ENCODE measurements around the gene BTBD1. TPM values are rescaled to one million over a fixed set of nuclear protein-coding genes. Genes with fewer than 3 reads are reported as not detected.

BTBD1 gene
- total and polyA plus RNA-seq, 9 donors, result 89.8 to 129 (median 109) TPM

GRCh38 chr15:83111149-83111548, 44.1 kb upstream of the BTBD1 start:
- Histone ChIP-seq H3K4me1 (ENCODE audit: control insufficient read depth, insufficient read depth, low read length) (peaks cover 24% of the 10 kb centered on the region), H3K4me3 (ENCODE audit: low read length) (no peak overlapping the region), H3K27ac (ENCODE audit: low read length) (no peak overlapping the region), H3K9me3 (replicated peaks; ENCODE audit: control insufficient read depth, low read depth, low read length) (no peaks in the 10 kb centered on the region), H3K36me3 (ENCODE audit: control insufficient read depth, insufficient read depth, low read length) (peaks cover 16% of the 10 kb centered on the region), H3K27me3 (ENCODE audit: control insufficient read depth, insufficient read depth, low read length) (peaks cover 18% of the 10 kb centered on the region)
- no peak for DNase-seq
- WGBS (ENCODE audit: insufficient coverage), result 97% methylated on average over 2 of the region's 3 CpGs

- no peak overlapping the region for H3K4me3 ChIP-seq (ENCODE audit: low read length)
- H3K4me1 ChIP-seq (ENCODE audit: control insufficient read depth, insufficient read depth, low read length), result peaks cover 24% of the 10 kb centered on the region
- no peaks in the 10 kb centered on the region for H3K9me3 ChIP-seq (replicated peaks; ENCODE audit: control insufficient read depth, low read depth, low read length)
- H3K27ac ChIP-seq (ENCODE audit: low read length), result no peak overlapping the region
- peaks cover 16% of the 10 kb centered on the region for H3K36me3 ChIP-seq (ENCODE audit: control insufficient read depth, insufficient read depth, low read length)
- peaks cover 20% of the 10 kb centered on the region for H3K27me3 ChIP-seq (ENCODE audit: control insufficient read depth, insufficient read depth, low read length)
- DNase-seq, result no peak
- WGBS (ENCODE audit: insufficient coverage), result 86% methylated on average over 3 of the region's 3 CpGs
Measured at GRCh38 chr15:83110381-83110780, 43.3 kb upstream of the BTBD1 start.

- Histone ChIP-seq H3K4me3 (ENCODE audit: low read length) (no peak overlapping the region), H3K4me1 (ENCODE audit: control insufficient read depth, insufficient read depth, low read length) (peaks cover 24% of the 10 kb centered on the region), H3K27me3 (ENCODE audit: control insufficient read depth, insufficient read depth, low read length) (peaks cover 21% of the 10 kb centered on the region), H3K36me3 (ENCODE audit: control insufficient read depth, insufficient read depth, low read length) (peaks cover 16% of the 10 kb centered on the region), H3K9me3 (replicated peaks; ENCODE audit: control insufficient read depth, low read depth, low read length) (no peaks in the 10 kb centered on the region), H3K27ac (ENCODE audit: low read length) (no peak overlapping the region)
- 77% methylated on average over 12 of the region's 12 CpGs for WGBS (ENCODE audit: insufficient coverage)
- DNase-seq, result no peak
Measured at GRCh38 chr15:83109532-83109931, 42.5 kb upstream of the BTBD1 start.

- H3K4me1 ChIP-seq (ENCODE audit: control insufficient read depth, insufficient read depth, low read length), result peaks cover 24% of the 10 kb centered on the region
Measured at GRCh38 chr15:83108266-83109219, 41.5 kb upstream of the BTBD1 start.

GRCh38 chr15:83107841-83108181, 40.8 kb upstream of the BTBD1 start:
- peaks cover 21% of the 10 kb centered on the region for H3K27me3 ChIP-seq (ENCODE audit: control insufficient read depth, insufficient read depth, low read length)
- peaks cover 2% of the 10 kb centered on the region for H3K36me3 ChIP-seq (ENCODE audit: control insufficient read depth, insufficient read depth, low read length)
- no peak for DNase-seq
- WGBS (ENCODE audit: insufficient coverage), result 4% methylated on average over 27 of the region's 30 CpGs
- H3K27ac ChIP-seq (ENCODE audit: low read length), result peak overlapping the region; percentile 67
- H3K4me3 ChIP-seq (ENCODE audit: low read length), result peak overlapping the region; percentile 31
- H3K4me1 ChIP-seq (ENCODE audit: control insufficient read depth, insufficient read depth, low read length), result peaks cover 24% of the 10 kb centered on the region
- H3K9me3 ChIP-seq (replicated peaks; ENCODE audit: control insufficient read depth, low read depth, low read length), result no peaks in the 10 kb centered on the region

More at GRCh38 chr15:83108266-83109219, 41.5 kb upstream of the BTBD1 start:
- Histone ChIP-seq H3K36me3 (ENCODE audit: control insufficient read depth, insufficient read depth, low read length) (peaks cover 10% of the 10 kb centered on the region), H3K9me3 (replicated peaks; ENCODE audit: control insufficient read depth, low read depth, low read length) (no peaks in the 10 kb centered on the region), H3K27ac (ENCODE audit: low read length) (peak overlapping the region; percentile 67), H3K27me3 (ENCODE audit: control insufficient read depth, insufficient read depth, low read length) (peaks cover 21% of the 10 kb centered on the region), H3K4me3 (ENCODE audit: low read length) (peak overlapping the region; percentile 31)
- DNase-seq, result peak; percentile 80
- 61% methylated on average over 17 of the region's 21 CpGs for WGBS (ENCODE audit: insufficient coverage)

- peak within 1 kb of the TSS; percentile 43 for H3K4me3 ChIP-seq (ENCODE audit: low read length)
- under 1% methylated on average over 93 of the region's 97 CpGs for WGBS (ENCODE audit: insufficient coverage)
- peaks cover 21% of the 10 kb centered on the region for H3K4me1 ChIP-seq (ENCODE audit: control insufficient read depth, insufficient read depth, low read length)
- no peaks in the 10 kb centered on the region for H3K9me3 ChIP-seq (replicated peaks; ENCODE audit: control insufficient read depth, low read depth, low read length)
- DNase-seq, result peak; percentile 49
- peak within 1 kb of the TSS; percentile 80 for H3K27ac ChIP-seq (ENCODE audit: low read length)
- H3K27me3 ChIP-seq (ENCODE audit: control insufficient read depth, insufficient read depth, low read length), result peaks cover 21% of the 10 kb centered on the region
- no peaks in the 10 kb centered on the region for H3K36me3 ChIP-seq (ENCODE audit: control insufficient read depth, insufficient read depth, low read length)
Measured at GRCh38 chr15:83106994-83107840, 40.2 kb upstream of the BTBD1 start, which contains the start of gene TM6SF1. TM6SF1 (plus strand) TSS chr15:83107645; CDS start chr15:83107681, 36 bp downstream.

GRCh38 chr15:83105440-83105839, 38.4 kb upstream of the BTBD1 start:
- no peaks in the 10 kb centered on the region for H3K9me3 ChIP-seq (replicated peaks; ENCODE audit: control insufficient read depth, low read depth, low read length)
- WGBS (ENCODE audit: insufficient coverage), result 86% methylated on average over 1 of the region's 1 CpG
- H3K27ac ChIP-seq (ENCODE audit: low read length), result no peak overlapping the region
- no peak overlapping the region for H3K4me3 ChIP-seq (ENCODE audit: low read length)
- no peak for DNase-seq
- peaks cover 25% of the 10 kb centered on the region for H3K27me3 ChIP-seq (ENCODE audit: control insufficient read depth, insufficient read depth, low read length)
- peaks cover 24% of the 10 kb centered on the region for H3K4me1 ChIP-seq (ENCODE audit: control insufficient read depth, insufficient read depth, low read length)
- H3K36me3 ChIP-seq (ENCODE audit: control insufficient read depth, insufficient read depth, low read length), result no peaks in the 10 kb centered on the region

- no peak for DNase-seq
- Histone ChIP-seq H3K27me3 (ENCODE audit: control insufficient read depth, insufficient read depth, low read length) (peaks cover 25% of the 10 kb centered on the region), H3K4me1 (ENCODE audit: control insufficient read depth, insufficient read depth, low read length) (peaks cover 26% of the 10 kb centered on the region), H3K9me3 (replicated peaks; ENCODE audit: control insufficient read depth, low read depth, low read length) (no peaks in the 10 kb centered on the region), H3K4me3 (ENCODE audit: low read length) (no peak overlapping the region), H3K36me3 (ENCODE audit: control insufficient read depth, insufficient read depth, low read length) (no peaks in the 10 kb centered on the region), H3K27ac (ENCODE audit: low read length) (no peak overlapping the region)
- WGBS (ENCODE audit: insufficient coverage), result 80% methylated on average over 4 of the region's 4 CpGs
Measured at GRCh38 chr15:83104141-83104540, 37.1 kb upstream of the BTBD1 start.

- DNase-seq, result peak; percentile 82
- Histone ChIP-seq H3K36me3 (ENCODE audit: control insufficient read depth, insufficient read depth, low read length) (no peaks in the 10 kb centered on the region), H3K4me1 (ENCODE audit: control insufficient read depth, insufficient read depth, low read length) (peaks cover 18% of the 10 kb centered on the region), H3K27me3 (ENCODE audit: control insufficient read depth, insufficient read depth, low read length) (peaks cover 13% of the 10 kb centered on the region), H3K9me3 (replicated peaks; ENCODE audit: control insufficient read depth, low read depth, low read length) (peaks cover 5% of the 10 kb centered on the region), H3K27ac (ENCODE audit: low read length) (no peak overlapping the region), H3K4me3 (ENCODE audit: low read length) (no peak overlapping the region)
- 64% methylated on average over 2 of the region's 2 CpGs for WGBS (ENCODE audit: insufficient coverage)
Measured at GRCh38 chr15:83102346-83102745, 35.3 kb upstream of the BTBD1 start.
